H9 (cell line): ENCODE data around the gene LSM2. TPM values are rescaled to one million over a fixed set of nuclear protein-coding genes. Genes with fewer than 3 reads are reported as not detected.

Experiments
- DNase-seq: peaks from one replicate; pipeline ENCODE4 v3.0.0-alpha.2; 2017
- H2AFZ ChIP-seq: one replicate; pipeline ENCODE4 v1.6.1; 2013; ENCODE audit warnings: mild to moderate bottlenecking, low read length, control low read depth, moderate library complexity
- H2AK5ac ChIP-seq: 2 replicates; pipeline ENCODE4 v1.6.1; 2013; ENCODE audit warnings: low read length, control low read depth, mixed read lengths; ENCODE audit not compliant: insufficient read length
- H2BK120ac ChIP-seq: one replicate; pipeline ENCODE4 v1.6.1; 2013; ENCODE audit warnings: low read depth, mild to moderate bottlenecking, low read length, control low read depth, inconsistent platforms; ENCODE audit not compliant: poor library complexity, severe bottlenecking
- H2BK12ac ChIP-seq: 2 replicates; pipeline ENCODE4 v1.6.1; 2013; ENCODE audit warnings: low read length, control low read depth, mixed read lengths, low read depth; ENCODE audit not compliant: insufficient read length
- H2BK15ac ChIP-seq: 2 replicates; pipeline ENCODE4 v1.6.1; 2013; ENCODE audit warnings: low read depth, low read length, control low read depth
- H2BK20ac ChIP-seq: one replicate; pipeline ENCODE4 v1.6.1; 2013; ENCODE audit warnings: low read depth, mild to moderate bottlenecking, low read length, control low read depth, inconsistent platforms; ENCODE audit not compliant: poor library complexity, severe bottlenecking
- H2BK5ac ChIP-seq: 2 replicates; pipeline ENCODE4 v1.6.1; 2013; ENCODE audit warnings: low read length, control low read depth, mixed read lengths; ENCODE audit not compliant: insufficient read length
- H3K14ac ChIP-seq: 2 replicates; pipeline ENCODE4 v1.6.1; 2013; ENCODE audit warnings: low read length, control low read depth; ENCODE audit not compliant: insufficient read depth
- H3K18ac ChIP-seq: 2 replicates; pipeline ENCODE4 v1.6.1; 2013; ENCODE audit warnings: low read depth, mild to moderate bottlenecking, mixed read lengths, low read length, control low read depth; ENCODE audit not compliant: insufficient read length
- H3K23ac ChIP-seq: 2 replicates; pipeline ENCODE4 v1.6.1; 2013; ENCODE audit warnings: low read length, control low read depth, mixed read lengths, low read depth; ENCODE audit not compliant: insufficient read length
- H3K23me2 ChIP-seq: 2 replicates; pipeline ENCODE4 v1.6.1; 2013; ENCODE audit warnings: low read depth, mild to moderate bottlenecking, mixed read lengths, low read length, control low read depth; ENCODE audit not compliant: insufficient read length, poor library complexity, severe bottlenecking
- H3K27ac ChIP-seq: 2 replicates; pipeline ENCODE4 v1.5.1; 2013; ENCODE audit warnings: low read length, control low read depth, mixed read lengths, low read depth; ENCODE audit not compliant: insufficient read length
- H3K27me3 ChIP-seq: 2 replicates; pipeline ENCODE4 v1.6.1; 2013; ENCODE audit warnings: low read length, control low read depth, inconsistent platforms; ENCODE audit not compliant: insufficient read depth
- H3K4ac ChIP-seq: 2 replicates; pipeline ENCODE4 v1.6.1; 2013; ENCODE audit warnings: low read depth, mild to moderate bottlenecking, control low read depth, inconsistent platforms, low read length, moderate library complexity
- H3K4me1 ChIP-seq: 2 replicates; pipeline ENCODE4 v1.6.1; 2013; ENCODE audit warnings: low read length, control low read depth, inconsistent platforms; ENCODE audit not compliant: insufficient read depth
- H3K4me2 ChIP-seq: 2 replicates; pipeline ENCODE4 v1.6.1; 2013; ENCODE audit warnings: low read length, control low read depth, mixed read lengths; ENCODE audit not compliant: insufficient read length, insufficient read depth
- H3K56ac ChIP-seq: 2 replicates; pipeline ENCODE4 v1.6.1; 2013; ENCODE audit warnings: low read depth, mild to moderate bottlenecking, mixed read lengths, low read length, control low read depth; ENCODE audit not compliant: insufficient read length
- H3K79me1 ChIP-seq: 2 replicates; pipeline ENCODE4 v1.6.1; 2013; ENCODE audit warnings: low read depth, mild to moderate bottlenecking, moderate library complexity, low read length, control low read depth, inconsistent platforms; ENCODE audit not compliant: insufficient read depth, poor library complexity, severe bottlenecking
- H3K79me2 ChIP-seq: 2 replicates; pipeline ENCODE4 v1.6.1; 2013; ENCODE audit warnings: low read length, control low read depth, inconsistent platforms; ENCODE audit not compliant: insufficient read depth
- H3K9ac ChIP-seq: 2 replicates; pipeline ENCODE4 v1.6.1; 2013; ENCODE audit warnings: low read length, control low read depth, mixed read lengths; ENCODE audit not compliant: insufficient read length; ENCODE audit errors: extremely low read depth
- H3K9me3 ChIP-seq: one replicate; pipeline ENCODE4 v1.6.1; 2013; ENCODE audit warnings: low read depth, low read length, inconsistent platforms; ENCODE audit not compliant: control insufficient read depth
- H3T11ph ChIP-seq: one replicate; pipeline ENCODE4 v1.6.1; 2013; ENCODE audit warnings: mild to moderate bottlenecking, low read length, control low read depth, inconsistent platforms
- H4K20me1 ChIP-seq: one replicate; pipeline ENCODE4 v1.6.1; 2013; ENCODE audit not compliant: control insufficient read depth, insufficient read length, insufficient read depth
- H4K5ac ChIP-seq: 2 replicates; pipeline ENCODE4 v1.6.1; 2013; ENCODE audit warnings: low read depth, mild to moderate bottlenecking, mixed read lengths, low read length, control low read depth; ENCODE audit not compliant: insufficient read length
- H4K8ac ChIP-seq: replicated peaks from 2 replicates; pipeline ENCODE4 v1.6.1; 2013; ENCODE audit warnings: low read length, control low read depth, mixed read lengths, low read depth; ENCODE audit not compliant: insufficient read length
- H4K91ac ChIP-seq: 2 replicates; pipeline ENCODE4 v1.6.1; 2013; ENCODE audit warnings: low read depth, mild to moderate bottlenecking, moderate library complexity, mixed read lengths, low read length, control low read depth; ENCODE audit not compliant: insufficient read length
- H3K27ac Mint-ChIP-seq, 3 experiments: 2 replicates in 2 of 3; 3 replicates in 1 of 3; pipeline ENCODE4 v1.8.0; 2020 to 2021; ENCODE audit warnings: mixed read lengths in 3 of 3, mild to moderate bottlenecking in 1 of 3, moderate library complexity in 1 of 3
- H3K27me3 Mint-ChIP-seq: 2 replicates; pipeline ENCODE4 v1.8.0; 2021; ENCODE audit warnings: low read depth, mild to moderate bottlenecking, moderate library complexity, mixed read lengths
- H3K36me3 Mint-ChIP-seq, 3 experiments: 2 replicates in 2 of 3; 3 replicates in 1 of 3; pipeline ENCODE4 v1.8.0; 2020 to 2021; ENCODE audit warnings: low read depth in 3 of 3, mixed read lengths in 3 of 3; ENCODE audit not compliant: insufficient read depth in 1 of 3
- H3K4me1 Mint-ChIP-seq, 2 experiments: 2 replicates each; pipeline ENCODE4 v1.8.0; 2020; ENCODE audit warnings: mixed read lengths in 2 of 2
- H3K4me3 Mint-ChIP-seq, 2 experiments: 2 replicates in 1 of 2; 3 replicates in 1 of 2; pipeline ENCODE4 v1.8.0; 2020 to 2021; ENCODE audit warnings: mild to moderate bottlenecking in 2 of 2, mixed read lengths in 2 of 2, moderate library complexity in 1 of 2
- H3K9me3 Mint-ChIP-seq, 2 experiments: 2 replicates in 1 of 2; 3 replicates in 1 of 2; pipeline ENCODE4 v1.8.0; 2020; ENCODE audit warnings: mild to moderate bottlenecking in 2 of 2, mixed read lengths in 2 of 2, moderate library complexity in 1 of 2
- CTCF ChIP-seq: fragments of 200-600 bp; sonication (generic); conservative IDR thresholded peaks from 3 replicates; pipeline ENCODE4 v1.8.0; 2021; ENCODE audit warnings: antibody characterized with exemption, mild to moderate bottlenecking
- whole genome bisulfite sequencing: extraction: QIAGEN DNeasy Blood & Tissue Kit; methylation state at CpG from one replicate; pipeline ENCODE4 v1.1.7; 2013; ENCODE audit warnings: missing lambda C conversion rate, low lambda C conversion rate, mixed read lengths; ENCODE audit not compliant: insufficient read length; ENCODE audit errors: extremely low coverage; 5-methylcytosine and 5-hydroxymethylcytosine counted together
- total RNA-seq: library from RNA; stranded (reverse); gene quantifications from 2 replicates; pipeline ENCODE4 v1.2.1, GENCODE V29; 2021

The LSM2 gene
- total RNA-seq, 1 experiment from 2014 or later, result 123 TPM

GRCh38 chr6:31844507-31844906, 37.7 kb upstream of the LSM2 start:
- H3K4me2 ChIP-seq, result no peak overlapping the region
- H3K4ac ChIP-seq, result no peak overlapping the region
- WGBS, result no CpG with 5 or more reads among the region's 3 CpGs
- DNase-seq, result no peak
- H2BK5ac ChIP-seq, result no peak overlapping the region
- no peak overlapping the region for H2BK120ac ChIP-seq
- no peak overlapping the region for H3K18ac ChIP-seq
- Mint-ChIP-seq H3K27ac (peak overlapping the region in 1 of 3 experiments; percentile 78; a peak in 2 of 7 replicates), H3K4me3 (no peak overlapping the region), H3K36me3 (peaks cover 15 to 22% (median 18%) of the 10 kb centered on the region in 3 experiments; a peak in 6 of 7 replicates), H3K9me3 (no peaks in the 10 kb centered on the region), H3K4me1 (no peaks in the 10 kb centered on the region), H3K27me3 (no peaks in the 10 kb centered on the region)
- no peak overlapping the region for H2BK15ac ChIP-seq
- no peak overlapping the region for H4K5ac ChIP-seq
- no peak overlapping the region for H3K56ac ChIP-seq
- H2AK5ac ChIP-seq, result no peak overlapping the region
- H3T11ph ChIP-seq, result no peak overlapping the region
- H3K23me2 ChIP-seq, result no peaks in the 10 kb centered on the region
- no peak overlapping the region for H2BK20ac ChIP-seq
- no peak overlapping the region for H3K14ac ChIP-seq
- H2AFZ ChIP-seq, result no peak overlapping the region
- H2BK12ac ChIP-seq, result no peak overlapping the region
- no peak for TF ChIP-seq CTCF
- H3K23ac ChIP-seq, result no peak overlapping the region
- no peaks in the 10 kb centered on the region for H3K79me2 ChIP-seq
- no peaks in the 10 kb centered on the region for H3K79me1 ChIP-seq
- H3K9me3 ChIP-seq, result no peaks in the 10 kb centered on the region
- peaks cover 2% of the 10 kb centered on the region for H4K20me1 ChIP-seq
- no peaks in the 10 kb centered on the region for H3K4me1 ChIP-seq
- no peak overlapping the region for H4K91ac ChIP-seq
- no peaks in the 10 kb centered on the region for H3K27me3 ChIP-seq
- no peak overlapping the region for H4K8ac ChIP-seq
- H3K9ac ChIP-seq, result no peak overlapping the region
- H3K27ac ChIP-seq, result no peak overlapping the region
